Skeletal muscle tissue (tissue), 4 donors: Measurements from ENCODE around the gene DKK3. TPM values are rescaled to one million over a fixed set of nuclear protein-coding genes. Genes with fewer than 3 reads are reported as not detected.

Source experiments
- H3K27ac ChIP-seq: one replicate; pipeline ENCODE4 v1.7.0; 2013; ENCODE audit warnings: mild to moderate bottlenecking, low read depth, low read length, inconsistent platforms
- H3K27me3 ChIP-seq, 3 donors: one replicate each; pipeline ENCODE4 v1.7.0; 2013; ENCODE audit warnings: low read length in 3 of 3; ENCODE audit not compliant: control insufficient read depth in 3 of 3, insufficient read depth in 3 of 3
- H3K36me3 ChIP-seq, 3 donors: one replicate each; pipeline ENCODE4 v1.7.0; 2013; ENCODE audit warnings: low read length in 3 of 3; ENCODE audit not compliant: control insufficient read depth in 3 of 3, insufficient read depth in 3 of 3
- H3K4me1 ChIP-seq, 3 donors: one replicate each; pipeline ENCODE4 v1.7.0; 2013; ENCODE audit warnings: low read length in 3 of 3, mild to moderate bottlenecking in 3 of 3; ENCODE audit not compliant: control insufficient read depth in 3 of 3, insufficient read depth in 3 of 3
- H3K4me3 ChIP-seq, 3 donors: one replicate each; pipeline ENCODE4 v1.7.0; 2013; ENCODE audit warnings: low read length in 3 of 3
- H3K9ac ChIP-seq, 3 donors: one replicate each; pipeline ENCODE4 v1.7.0; 2013; ENCODE audit warnings: low read length in 3 of 3, mild to moderate bottlenecking in 3 of 3, moderate library complexity in 2 of 3, low read depth in 1 of 3
- H3K9me3 ChIP-seq, 3 donors: one replicate each; pipeline ENCODE4 v1.7.0; 2013; ENCODE audit warnings: low read length in 3 of 3; ENCODE audit not compliant: control insufficient read depth in 3 of 3
- total RNA-seq: library from RNA; depleted of rRNA; stranded (reverse); fragments of >200 nt; gene quantifications from one replicate; pipeline ENCODE4 v1.2.3, GENCODE V29; 2014
- donor health status: Osteomylitis.

The DKK3 gene
- total RNA-seq, 1 donor from 2014 or later = 56.4 TPM

DNA sequence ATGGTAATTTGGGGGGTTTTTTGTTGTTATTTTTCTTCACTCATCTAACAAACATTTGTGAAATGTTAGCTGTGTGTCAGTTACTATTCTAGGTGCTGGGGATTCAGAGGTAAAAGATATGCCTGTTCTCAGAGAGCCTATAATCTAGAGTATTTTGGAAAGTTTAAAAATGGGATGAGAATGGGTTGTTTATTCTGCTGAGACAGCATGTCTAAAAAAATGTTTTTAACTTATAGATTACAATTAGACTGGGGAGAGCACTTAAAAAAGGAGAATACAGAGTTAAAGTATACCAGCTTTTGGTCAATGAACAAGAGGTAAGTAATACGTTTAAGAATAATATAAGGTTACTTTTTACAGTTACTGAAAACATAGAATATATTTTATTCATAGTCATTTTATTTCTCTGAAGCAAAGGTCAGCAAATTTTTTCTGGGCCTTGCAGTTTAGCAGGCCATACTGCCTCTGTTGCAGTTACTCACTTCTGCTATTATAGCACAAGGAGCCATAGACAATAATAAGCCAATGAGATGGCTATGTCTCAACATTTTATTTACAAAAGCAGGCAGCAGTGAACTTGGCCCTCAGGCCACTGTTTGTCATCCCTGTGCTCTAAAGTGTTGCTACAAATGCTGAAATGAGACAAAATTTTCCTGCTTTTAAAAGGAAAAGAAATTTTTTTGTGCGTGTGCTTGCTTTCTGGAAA is 60.0 kb downstream of the DKK3 start:
- Histone ChIP-seq H3K27ac (no peak overlapping the region), H3K4me3 (no peak overlapping the region), H3K27me3 (no peaks in the 10 kb centered on the region), H3K36me3 (peaks cover 2 to 32% (median 29%) of the 10 kb centered on the region in 3 donors), H3K9me3 (no peaks in the 10 kb centered on the region), H3K9ac (no peak overlapping the region), H3K4me1 (no peaks in the 10 kb centered on the region)

DNA sequence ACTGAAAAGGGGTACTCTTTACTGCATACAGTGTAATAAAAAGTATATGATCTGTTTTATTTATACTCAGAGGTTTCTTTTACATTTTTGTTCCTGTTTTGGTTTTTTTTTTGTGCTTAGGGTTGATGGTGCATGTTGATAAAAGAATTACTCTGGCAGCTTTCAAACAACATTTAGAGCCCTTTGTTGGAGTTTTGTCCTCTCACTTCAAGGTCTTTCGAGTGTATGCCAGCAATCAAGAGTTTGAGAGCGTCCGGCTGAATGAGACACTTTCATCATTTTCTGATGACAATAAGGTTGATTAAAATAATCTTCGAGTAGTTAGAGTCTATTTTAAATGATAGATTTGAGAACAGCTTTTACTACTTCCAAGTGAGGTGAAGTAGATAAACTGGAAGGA is 60.6 kb downstream of the DKK3 start:
- Histone ChIP-seq H3K9ac (no peak overlapping the region), H3K36me3 (peaks cover 2 to 31% (median 30%) of the 10 kb centered on the region in 3 donors), H3K27ac (no peak overlapping the region), H3K27me3 (no peaks in the 10 kb centered on the region), H3K9me3 (no peaks in the 10 kb centered on the region), H3K4me1 (no peaks in the 10 kb centered on the region), H3K4me3 (no peak overlapping the region)

DNA sequence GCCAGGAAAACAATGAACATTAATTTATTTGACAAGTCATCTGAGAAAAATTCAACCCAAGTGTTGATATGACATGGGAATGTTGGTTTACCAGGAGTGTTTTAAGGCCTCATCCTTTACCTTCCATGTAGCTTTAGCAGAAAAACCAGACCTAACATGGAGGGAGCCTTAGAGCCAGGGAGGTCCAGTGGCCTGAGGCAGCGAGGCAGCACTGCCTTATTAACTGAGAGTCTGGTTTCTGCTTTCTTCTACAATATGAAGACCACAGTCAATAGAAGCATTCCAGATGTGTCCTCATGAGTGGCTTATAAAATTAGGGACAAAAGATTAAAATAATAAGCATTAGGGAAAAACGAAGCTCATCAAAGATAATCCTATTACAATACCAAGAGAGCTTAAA is 61.5 kb downstream of the DKK3 start:
- Histone ChIP-seq H3K27me3 (no peaks in the 10 kb centered on the region), H3K4me3 (no peak overlapping the region), H3K36me3 (peaks cover 2 to 32% (median 31%) of the 10 kb centered on the region in 3 donors), H3K4me1 (no peaks in the 10 kb centered on the region), H3K9me3 (no peaks in the 10 kb centered on the region), H3K9ac (no peak overlapping the region), H3K27ac (no peak overlapping the region)

DNA sequence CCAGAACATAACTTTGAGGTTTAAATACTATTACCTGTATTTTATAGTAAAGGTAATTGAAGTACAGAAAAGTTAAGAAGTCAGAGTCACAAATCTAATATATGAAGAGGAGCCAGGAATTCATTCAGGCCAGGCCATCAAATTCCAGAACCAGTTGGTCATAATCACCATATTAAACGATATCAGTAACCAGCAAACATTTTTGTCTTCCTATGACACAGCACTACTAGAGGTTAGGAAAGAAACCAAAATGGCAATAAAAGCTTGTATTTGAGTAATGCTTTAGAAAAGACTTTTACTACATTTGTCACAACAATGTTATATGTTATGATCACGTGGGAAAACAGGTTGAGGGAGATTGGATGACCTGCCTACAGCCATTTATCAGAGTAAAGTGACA is 62.2 kb downstream of the DKK3 start:
- H3K9ac ChIP-seq = no peak overlapping the region
- H3K27ac ChIP-seq = no peak overlapping the region
- H3K27me3 ChIP-seq = no peaks in the 10 kb centered on the region
- H3K36me3 ChIP-seq = peaks cover 2 to 31% (median 29%) of the 10 kb centered on the region in 3 donors
- H3K4me1 ChIP-seq = no peaks in the 10 kb centered on the region
- no peak overlapping the region for H3K4me3 ChIP-seq
- no peaks in the 10 kb centered on the region for H3K9me3 ChIP-seq

DNA sequence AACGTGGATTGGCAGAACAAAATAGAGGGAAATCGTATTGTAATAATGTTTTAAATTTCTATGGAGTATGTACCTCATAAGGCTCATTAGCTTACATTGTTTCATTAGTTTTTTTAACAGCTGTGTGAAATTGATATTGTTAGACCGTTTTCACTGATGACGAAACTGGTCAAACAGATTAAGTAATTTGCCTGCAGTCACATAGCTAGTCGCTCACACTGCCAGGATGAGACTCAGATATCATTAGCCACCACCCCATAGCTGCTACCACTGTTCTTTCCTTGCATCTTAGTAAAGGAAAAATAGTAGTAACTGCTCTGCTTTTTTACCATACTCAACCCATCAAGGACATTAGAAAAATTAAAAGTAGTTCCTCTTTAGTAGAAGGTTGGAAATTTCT is 64.0 kb downstream of the DKK3 start:
- H3K36me3 ChIP-seq = peaks cover 0 to 30% (median 29%) of the 10 kb centered on the region in 3 donors
- no peak overlapping the region for H3K4me3 ChIP-seq
- H3K4me1 ChIP-seq = no peaks in the 10 kb centered on the region
- H3K9me3 ChIP-seq = no peaks in the 10 kb centered on the region
- H3K27ac ChIP-seq = no peak overlapping the region
- no peaks in the 10 kb centered on the region for H3K27me3 ChIP-seq
- no peak overlapping the region for H3K9ac ChIP-seq

DNA sequence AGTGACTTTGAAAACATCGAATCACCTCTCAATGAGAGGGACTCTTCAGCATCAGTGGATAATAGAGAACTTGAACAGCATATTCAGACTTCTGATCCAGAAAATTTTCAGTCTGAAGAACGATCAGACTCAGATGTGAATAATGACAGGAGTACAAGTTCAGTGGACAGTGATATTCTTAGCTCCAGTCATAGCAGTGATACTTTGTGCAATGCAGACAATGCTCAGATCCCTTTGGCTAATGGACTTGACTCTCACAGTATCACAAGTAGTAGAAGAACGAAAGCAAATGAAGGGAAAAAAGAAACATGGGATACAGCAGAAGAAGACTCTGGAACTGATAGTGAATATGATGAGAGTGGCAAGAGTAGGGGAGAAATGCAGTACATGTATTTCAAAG is 65.8 kb downstream of the DKK3 start:
- Histone ChIP-seq H3K27me3 (no peaks in the 10 kb centered on the region), H3K4me3 (no peak overlapping the region), H3K36me3 (peaks cover 4 to 43% (median 32%) of the 10 kb centered on the region in 3 donors), H3K4me1 (no peaks in the 10 kb centered on the region), H3K9me3 (no peaks in the 10 kb centered on the region), H3K27ac (no peak overlapping the region), H3K9ac (no peak overlapping the region)

DNA sequence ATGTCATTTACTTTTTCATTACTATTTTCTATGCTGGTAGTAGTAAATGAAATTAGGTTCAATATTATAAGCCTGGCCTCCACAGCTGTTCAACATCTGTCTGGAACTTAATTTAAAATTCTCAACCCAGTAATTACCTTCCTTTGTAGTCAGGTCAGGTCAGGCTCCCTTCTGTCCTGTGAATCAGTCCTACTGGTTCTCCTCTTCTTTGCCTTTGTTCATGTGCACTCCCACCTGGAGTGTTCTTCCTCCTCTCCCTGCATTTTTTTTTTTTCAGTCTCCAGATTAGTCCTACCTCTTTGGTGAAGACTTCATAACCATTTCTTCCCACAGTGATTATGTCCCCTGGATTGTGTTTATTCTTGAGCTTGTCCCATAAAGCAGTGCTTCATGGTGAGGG is 67.9 kb downstream of the DKK3 start:
- no peak overlapping the region for H3K27ac ChIP-seq
- no peaks in the 10 kb centered on the region for H3K27me3 ChIP-seq
- H3K9me3 ChIP-seq = no peaks in the 10 kb centered on the region
- H3K4me1 ChIP-seq = no peaks in the 10 kb centered on the region
- H3K4me3 ChIP-seq = no peak overlapping the region
- no peak overlapping the region for H3K9ac ChIP-seq
- H3K36me3 ChIP-seq = peaks cover 4 to 46% (median 34%) of the 10 kb centered on the region in 3 donors

DNA sequence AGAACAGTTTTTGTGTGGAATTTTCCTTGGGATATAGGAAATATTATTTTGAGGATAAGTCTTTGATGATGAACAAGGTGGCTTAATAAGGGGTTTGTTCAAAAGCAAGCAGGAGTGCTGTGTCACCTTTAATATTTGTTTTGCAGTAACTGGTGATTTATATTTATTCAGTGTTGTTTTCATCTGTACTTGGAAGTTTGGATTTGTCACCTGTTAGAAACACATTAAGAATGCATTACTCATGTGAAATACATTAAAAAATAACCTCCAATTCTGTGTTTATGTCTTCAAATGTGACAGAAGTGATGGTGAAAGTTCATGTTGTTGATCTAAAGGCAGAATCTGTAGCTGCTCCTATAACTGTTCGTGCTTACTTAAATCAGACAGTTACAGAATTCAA is 70.5 kb downstream of the DKK3 start:
- Histone ChIP-seq H3K9ac (no peak overlapping the region), H3K27me3 (no peaks in the 10 kb centered on the region), H3K9me3 (no peaks in the 10 kb centered on the region), H3K36me3 (peaks cover 5 to 49% (median 44%) of the 10 kb centered on the region in 3 donors), H3K4me1 (no peaks in the 10 kb centered on the region), H3K4me3 (no peak overlapping the region), H3K27ac (no peak overlapping the region)

DNA sequence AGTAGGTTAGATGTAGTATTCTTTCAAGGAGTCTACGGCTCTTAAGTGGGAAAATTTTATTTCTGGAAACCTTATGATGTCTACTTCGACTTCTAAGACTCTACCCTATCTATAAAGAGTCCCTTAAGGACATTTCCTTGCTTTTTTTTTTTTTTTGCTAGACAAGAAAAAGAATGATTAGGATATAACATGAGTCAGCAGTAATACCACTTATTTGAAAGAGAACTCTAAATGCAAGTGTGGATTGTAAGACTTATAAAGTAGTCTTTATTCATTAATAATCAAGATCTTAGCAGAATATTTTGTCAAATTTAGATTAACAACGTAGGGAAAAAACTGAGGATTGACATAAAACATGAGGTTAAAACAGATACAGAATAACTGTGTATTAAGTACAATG is 71.0 kb downstream of the DKK3 start:
- no peak overlapping the region for H3K27ac ChIP-seq
- no peak overlapping the region for H3K4me3 ChIP-seq
- no peak overlapping the region for H3K9ac ChIP-seq
- H3K4me1 ChIP-seq = no peaks in the 10 kb centered on the region
- H3K36me3 ChIP-seq = peaks cover 6 to 44% (median 41%) of the 10 kb centered on the region in 3 donors
- no peaks in the 10 kb centered on the region for H3K9me3 ChIP-seq
- no peaks in the 10 kb centered on the region for H3K27me3 ChIP-seq

DNA sequence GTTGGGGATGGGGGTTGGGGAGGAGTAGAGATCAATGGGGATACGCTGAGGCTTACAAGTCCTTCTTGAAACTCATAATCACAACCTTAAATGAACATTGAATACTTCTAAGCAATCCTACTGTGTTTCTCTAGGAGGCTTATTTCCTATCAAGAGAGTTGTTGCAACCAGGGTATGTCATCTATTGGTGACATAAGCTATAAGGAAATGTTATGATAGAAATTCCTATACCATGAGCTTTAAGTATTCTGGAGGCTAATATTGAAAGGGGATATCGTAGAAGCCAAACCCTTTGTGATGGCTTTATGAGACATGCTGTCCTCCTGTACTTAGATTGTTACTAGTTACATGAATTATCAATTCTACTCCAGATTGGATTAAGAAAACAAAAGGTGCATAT is 72.9 kb downstream of the DKK3 start:
- no peak overlapping the region for H3K4me3 ChIP-seq
- H3K9me3 ChIP-seq = no peaks in the 10 kb centered on the region
- H3K27ac ChIP-seq = no peak overlapping the region
- H3K36me3 ChIP-seq = peaks cover 12 to 40% (median 36%) of the 10 kb centered on the region in 3 donors
- H3K27me3 ChIP-seq = no peaks in the 10 kb centered on the region
- H3K9ac ChIP-seq = no peak overlapping the region
- H3K4me1 ChIP-seq = no peaks in the 10 kb centered on the region
